ENCODE measurements around the gene HBS1L.

HBS1L gene

GRCh38 chr6:134943522-134944111, 111.0 kb downstream of the HBS1L start:
- DNase-seq = no peak

DNA sequence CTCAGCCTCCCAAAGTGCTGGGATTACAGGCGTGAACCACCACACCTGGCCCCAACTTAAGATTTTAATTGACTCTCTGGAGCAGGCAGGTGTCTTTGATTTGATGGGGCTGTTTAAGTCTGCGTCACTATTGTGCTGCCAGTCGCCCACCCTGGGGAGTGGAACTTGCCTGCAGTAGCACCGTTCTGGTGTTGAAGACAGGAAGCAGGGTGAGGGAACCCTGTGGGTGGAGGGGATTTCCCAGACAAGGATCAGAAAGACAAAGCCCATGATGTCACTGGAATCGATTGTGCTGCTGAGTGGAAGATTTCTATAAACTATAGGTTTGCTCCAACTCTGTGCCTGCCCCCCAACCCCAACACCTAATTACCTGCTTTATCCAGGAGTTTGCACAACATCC, 115.7 kb downstream of the HBS1L start:
- DNase-seq = no peak

GRCh38 chr6:134937426-134937825, 117.2 kb downstream of the HBS1L start:
- no peak for DNase-seq

DNA sequence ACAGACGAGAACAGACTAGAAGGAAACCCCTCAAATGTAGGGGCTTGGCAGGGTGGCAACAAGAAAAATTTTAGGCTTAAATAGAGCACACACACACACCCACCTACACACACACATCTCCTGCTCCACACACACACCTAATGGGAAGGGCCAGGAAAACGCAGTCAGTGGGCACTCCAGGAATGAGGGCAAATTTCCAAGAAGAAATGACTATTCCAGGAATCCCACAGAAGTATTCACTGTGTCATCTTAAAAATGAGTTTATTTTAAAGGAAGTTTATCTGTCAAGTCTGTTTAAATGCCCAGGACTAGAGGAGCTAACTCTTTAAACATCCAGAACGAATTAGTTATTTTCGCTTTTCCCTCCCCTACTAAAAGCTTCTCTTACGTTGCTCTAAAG, 117.7 kb downstream of the HBS1L start:
- DNase-seq = no peak

- DNase-seq = no peak
Observed at GRCh38 chr6:134936476-134936875, 118.1 kb downstream of the HBS1L start.

GRCh38 chr6:134934793-134935485, 119.7 kb downstream of the HBS1L start:
- peak in 1 of 2 experiments; percentile 62 for DNase-seq

- no peak for DNase-seq
Observed at GRCh38 chr6:134932535-134933470, 121.8 kb downstream of the HBS1L start.

DNA sequence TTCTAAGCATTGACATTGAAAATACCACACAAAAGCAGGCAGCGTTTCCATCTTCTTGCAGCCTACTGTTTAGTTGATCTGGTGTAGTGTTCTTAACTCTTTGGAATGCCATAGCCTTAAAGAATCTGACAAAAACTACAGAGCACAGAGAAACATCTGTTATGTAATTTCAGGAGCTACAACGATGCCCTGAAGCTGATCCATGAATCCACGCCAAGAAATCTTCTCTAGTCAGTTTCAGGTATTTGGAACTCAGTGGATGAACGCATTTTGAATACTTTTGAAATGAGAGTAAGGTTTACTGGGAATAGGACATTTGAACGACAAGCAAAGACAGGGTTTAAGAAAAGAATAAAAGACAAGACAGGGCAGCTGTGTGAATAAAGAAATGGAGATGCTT, 122.5 kb downstream of the HBS1L start:
- DNase-seq = peak in 1 of 2 experiments; percentile 35

- no peak for DNase-seq
Observed at GRCh38 chr6:134930463-134930862, 124.2 kb downstream of the HBS1L start.

GRCh38 chr6:134928151-134928900, 126.3 kb downstream of the HBS1L start:
- no peak for DNase-seq

- no peak for DNase-seq
Observed at GRCh38 chr6:134925800-134926199, 128.8 kb downstream of the HBS1L start.

DNA sequence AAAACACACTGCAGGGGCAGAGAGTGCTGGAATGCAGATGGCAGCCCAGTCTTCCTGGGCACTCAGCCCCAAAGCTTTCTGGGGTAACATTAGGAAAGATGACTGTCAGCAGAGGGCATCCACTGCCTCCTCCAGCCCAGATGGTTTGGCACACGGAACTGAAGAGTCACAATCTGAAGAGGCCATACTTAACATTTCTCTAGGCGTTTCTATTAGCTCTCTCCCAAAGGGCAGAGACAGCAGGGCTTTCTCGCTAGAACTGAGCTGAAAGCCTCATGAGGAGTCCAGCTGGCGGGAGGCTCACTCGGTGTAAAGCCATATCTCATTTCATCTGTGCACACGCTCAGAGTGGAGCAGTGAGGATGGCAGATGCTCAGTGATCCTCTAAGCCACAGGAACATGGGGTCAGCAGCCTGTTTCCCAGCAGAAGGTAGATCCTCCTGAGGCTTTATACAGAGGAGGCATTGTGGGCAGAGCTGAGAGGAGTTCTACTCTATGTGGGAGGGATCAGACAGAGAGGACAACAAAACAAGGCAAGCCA, 132.8 kb downstream of the HBS1L start:
- peak; percentile 100 for DNase-seq

DNA sequence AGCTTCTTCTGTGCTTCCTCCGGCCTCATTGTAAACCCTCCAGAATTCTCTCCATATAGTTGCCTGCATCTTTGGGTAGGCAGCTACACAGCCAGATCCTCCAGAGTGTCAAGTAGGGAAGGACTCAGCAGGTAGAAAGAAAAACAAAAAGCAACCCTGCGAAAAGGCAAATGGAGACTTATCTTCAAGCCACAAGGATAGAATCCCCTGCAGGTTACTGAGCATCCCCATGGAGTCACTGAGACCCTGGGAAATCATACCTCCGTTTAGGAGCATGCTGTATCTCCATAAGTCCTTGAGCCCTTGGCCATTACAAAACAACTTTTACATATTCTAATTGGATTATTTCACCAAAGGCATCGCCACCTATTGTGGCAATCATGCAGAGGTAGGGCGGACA, 133.3 kb downstream of the HBS1L start:
- no peak for DNase-seq

GRCh38 chr6:134920422-134920821, 134.2 kb downstream of the HBS1L start:
- DNase-seq = no peak

DNA sequence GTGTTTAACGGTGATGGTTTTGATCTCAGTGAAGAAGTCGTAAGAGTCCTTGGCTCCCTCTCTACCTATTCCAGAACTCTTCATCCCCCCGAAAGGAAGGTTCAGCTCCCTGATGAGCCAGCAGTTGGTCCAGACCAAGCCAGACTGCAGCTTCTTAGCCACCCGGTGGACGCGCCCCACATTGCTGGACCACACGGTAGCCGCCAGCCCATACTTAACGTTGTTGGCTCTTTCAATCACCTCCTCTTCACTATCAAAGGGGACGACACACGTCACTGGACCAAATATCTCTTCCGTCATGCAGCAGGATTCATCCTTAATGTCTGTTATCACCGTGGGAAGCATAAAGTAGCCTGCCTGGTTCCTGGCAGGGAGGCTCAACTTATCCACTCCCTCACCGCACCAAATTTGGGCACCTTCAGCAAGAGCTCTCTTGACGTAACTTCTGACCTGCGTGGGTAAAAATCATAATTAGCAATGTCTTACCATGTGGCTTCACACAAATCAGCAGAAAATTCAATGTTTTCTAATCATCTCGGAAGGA, 136.1 kb downstream of the HBS1L start:
- no peak for DNase-seq

DNA sequence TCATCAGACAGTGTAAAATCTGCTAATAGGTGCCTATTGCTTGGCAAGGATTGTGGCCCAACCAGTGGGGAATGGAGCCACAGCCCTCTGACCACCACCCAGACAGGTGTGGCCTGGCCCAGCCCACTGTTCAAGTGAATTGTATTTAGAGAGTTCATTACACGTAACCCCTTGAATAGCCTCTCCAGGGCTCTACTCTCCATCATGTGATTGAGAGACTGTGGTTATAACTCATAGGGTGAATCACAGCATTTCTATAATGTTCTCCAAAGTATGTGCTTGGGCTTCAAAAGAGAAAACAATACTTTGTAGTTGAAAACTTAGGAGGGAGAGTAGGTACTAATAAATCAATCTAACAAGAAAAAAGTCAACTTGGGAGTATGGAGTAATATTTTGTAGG, 143.1 kb downstream of the HBS1L start:
- no peak for DNase-seq

DNA sequence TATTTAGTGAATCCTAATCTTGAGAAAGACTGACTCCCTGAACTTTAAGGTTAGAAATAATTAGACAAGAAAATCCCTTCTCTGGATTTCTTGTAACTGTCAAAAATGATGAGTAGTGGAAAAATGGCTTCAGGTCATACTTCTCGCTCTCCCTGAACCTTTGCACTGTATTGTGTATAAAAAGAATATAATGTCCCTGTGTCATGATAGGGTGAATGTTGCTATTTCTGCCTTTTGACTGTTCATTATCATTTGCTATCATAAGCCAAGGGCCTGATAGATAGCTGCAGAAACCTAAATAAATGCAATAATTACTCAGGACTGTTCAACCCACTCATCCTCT, 144.1 kb downstream of the HBS1L start:
- no peak for DNase-seq

Measured in NCI-H524 (cell line).